ENCODE measurements around the gene NPR2. TPM values are rescaled to one million over a fixed set of nuclear protein-coding genes. Genes with fewer than 3 reads are reported as not detected.

The NPR2 gene
- total and polyA plus RNA-seq, 4 donors = 6.2 to 16.1 (median 13.5) TPM

- H3K9ac ChIP-seq (ENCODE audit: insufficient read depth in 1 of 2, low read length in 2 of 2) = no peak overlapping the region
- no peak for TF ChIP-seq CTCF (IDR thresholded peaks at IDR 0.05; ENCODE audit: control extremely low read depth, extremely low read depth)
- peaks cover 0 to 11% (median 0%) of the 10 kb centered on the region in 5 donors for H3K4me1 ChIP-seq (ENCODE audit: control insufficient read depth in 5 of 5, insufficient read depth in 5 of 5, low read length in 5 of 5)
- no peak overlapping the region for H3K4me3 ChIP-seq
- no peaks in the 10 kb centered on the region for H3K27me3 ChIP-seq (ENCODE audit: control insufficient read depth in 3 of 3, insufficient read depth in 3 of 3, low read length in 2 of 3)
- H3K9me3 ChIP-seq (ENCODE audit: control insufficient read depth in 4 of 4, insufficient read depth in 3 of 4, low read length in 3 of 4) = no peaks in the 10 kb centered on the region
- ATAC-seq (ENCODE audit: insufficient read depth, low FRiP score) (no peak), DNase-seq (no peak)
- peaks cover 0 to 12% (median 5%) of the 10 kb centered on the region in 4 donors for H3K36me3 ChIP-seq (ENCODE audit: control insufficient read depth in 4 of 4, insufficient read depth in 4 of 4, low read length in 4 of 4)
- WGBS, 2 donors = 89 to 91% methylated on average over 5 of the region's 5 CpGs
- no peak overlapping the region for H3K27ac ChIP-seq (ENCODE audit: low read depth in 1 of 2, low read length in 1 of 2)
Measured at GRCh38 chr9:35856882-35857281, 65.5 kb downstream of the NPR2 start.

- Histone ChIP-seq H3K9ac (ENCODE audit: insufficient read depth in 1 of 2, low read length in 2 of 2) (no peak overlapping the region), H3K4me1 (ENCODE audit: control insufficient read depth in 5 of 5, insufficient read depth in 5 of 5, low read length in 5 of 5) (peaks cover 0 to 11% (median 0%) of the 10 kb centered on the region in 5 donors), H3K27me3 (ENCODE audit: control insufficient read depth in 3 of 3, insufficient read depth in 3 of 3, low read length in 2 of 3) (no peaks in the 10 kb centered on the region), H3K27ac (ENCODE audit: low read depth in 1 of 2, low read length in 1 of 2) (no peak overlapping the region), H3K4me3 (no peak overlapping the region), H3K36me3 (ENCODE audit: control insufficient read depth in 4 of 4, insufficient read depth in 4 of 4, low read length in 4 of 4) (peaks cover 0 to 4% (median 0%) of the 10 kb centered on the region in 4 donors), H3K9me3 (ENCODE audit: control insufficient read depth in 4 of 4, insufficient read depth in 3 of 4, low read length in 3 of 4) (no peaks in the 10 kb centered on the region)
- no peak for TF ChIP-seq CTCF (IDR thresholded peaks at IDR 0.05; ENCODE audit: control extremely low read depth, extremely low read depth)
- DNase-seq (no peak), ATAC-seq (ENCODE audit: insufficient read depth, low FRiP score) (no peak)
- 69 to 82% methylated on average over 5 of the region's 5 CpGs for WGBS, 2 donors
Measured at GRCh38 chr9:35858458-35858857, 67.1 kb downstream of the NPR2 start.

Small RNAs within 50 kb of the gene (small RNA-seq; reads per million reads assigned to genes)
- not detected for gene HINT2 (ENCODE audit: low replicate concordance)

Other genes with a start within 250 kb of the NPR2 start
- gene TESK1, start 186.3 kb upstream of the NPR2 start, total RNA-seq = 10 to 100 TPM; 13.7 to 46.9 TPM
- gene TESK1, start 186.3 kb upstream of the NPR2 start, polyA plus RNA-seq = 10 to 100 TPM; 20.8 to 40.1 TPM
- 1 to 10 TPM; 5.2 to 6.6 TPM for gene CD72, start 173.2 kb upstream of the NPR2 start, total RNA-seq
- gene CD72, start 173.2 kb upstream of the NPR2 start, polyA plus RNA-seq = 10 to 100 TPM in 1 of 2 donors, 1 to 10 TPM in 1; 3.1 to 10.6 TPM
- gene SIT1, start 140.7 kb upstream of the NPR2 start, total RNA-seq = 1 to 10 TPM in 1 of 2 donors, under 1 TPM in 1; 0.92 to 3.8 TPM
- gene SIT1, start 140.7 kb upstream of the NPR2 start, polyA plus RNA-seq = 1 to 10 TPM in 1 of 2 donors, under 1 TPM in 1; 0.87 to 1.9 TPM
- gene RMRP, start 133.6 kb upstream of the NPR2 start, total RNA-seq = over 10,000 TPM; 30,229 to 39,735 TPM
- 100 to 1,000 TPM in 1 of 2 donors, 10 to 100 TPM in 1; 44.8 to 325 TPM for gene RMRP, start 133.6 kb upstream of the NPR2 start, polyA plus RNA-seq
- 10 to 100 TPM in 1 of 2 donors, 1 to 10 TPM in 1; 9.9 to 32.8 TPM for gene CCDC107, start 133.3 kb upstream of the NPR2 start, total RNA-seq
- 10 to 100 TPM; 29.2 to 53.9 TPM for gene CCDC107, start 133.3 kb upstream of the NPR2 start, polyA plus RNA-seq
- 1 to 10 TPM; 1.3 TPM for gene ARHGEF39, start 126.4 kb upstream of the NPR2 start, total RNA-seq
- gene ARHGEF39, start 126.4 kb upstream of the NPR2 start, polyA plus RNA-seq = 1 to 10 TPM in 1 of 2 donors, under 1 TPM in 1; 0.47 to 1.4 TPM
- 1 to 10 TPM in 1 of 2 donors, under 1 TPM in 1; 0.88 to 1.6 TPM for gene CA9, start 117.7 kb upstream of the NPR2 start, total RNA-seq
- 1 to 10 TPM; 1.1 to 2.4 TPM for gene CA9, start 117.7 kb upstream of the NPR2 start, polyA plus RNA-seq
- 100 to 1,000 TPM in 1 of 2 donors, 10 to 100 TPM in 1; 96.0 to 229 TPM for gene TPM2, start 101.7 kb upstream of the NPR2 start, total RNA-seq
- gene TPM2, start 101.7 kb upstream of the NPR2 start, polyA plus RNA-seq = 100 to 1,000 TPM; 189 to 494 TPM
- 100 to 1,000 TPM; 206 to 501 TPM for gene TLN1, start 59.4 kb upstream of the NPR2 start, total RNA-seq
- gene TLN1, start 59.4 kb upstream of the NPR2 start, polyA plus RNA-seq = 100 to 1,000 TPM in 1 of 2 donors, 10 to 100 TPM in 1; 71.5 to 319 TPM
- 10 to 100 TPM; 25.1 to 43.3 TPM for gene CREB3, start 58.9 kb upstream of the NPR2 start, total RNA-seq
- gene CREB3, start 58.9 kb upstream of the NPR2 start, polyA plus RNA-seq = 10 to 100 TPM; 38.7 to 39.0 TPM
- 10 to 100 TPM; 42.4 to 78.7 TPM for gene GBA2, start 42.4 kb upstream of the NPR2 start, total RNA-seq
- 10 to 100 TPM; 44.2 to 48.2 TPM for gene GBA2, start 42.4 kb upstream of the NPR2 start, polyA plus RNA-seq
- gene RGP1, start 42.3 kb upstream of the NPR2 start, total RNA-seq = 10 to 100 TPM; 13.0 to 33.2 TPM
- gene RGP1, start 42.3 kb upstream of the NPR2 start, polyA plus RNA-seq = 10 to 100 TPM; 11.7 to 12.9 TPM
- gene MSMP, start 37.3 kb upstream of the NPR2 start, total RNA-seq = 1 to 10 TPM in 1 of 2 donors, not detected in 1; 1.6 TPM
- gene MSMP, start 37.3 kb upstream of the NPR2 start, polyA plus RNA-seq = 1 to 10 TPM in 1 of 2 donors, under 1 TPM in 1; 0.62 to 1.2 TPM
- 10 to 100 TPM; 11.1 to 20.6 TPM for gene SPAG8, start 20.7 kb downstream of the NPR2 start, total RNA-seq
- gene SPAG8, start 20.7 kb downstream of the NPR2 start, polyA plus RNA-seq = 1 to 10 TPM; 5.8 to 6.9 TPM
- gene HINT2, start 23.5 kb downstream of the NPR2 start, total RNA-seq = 10 to 100 TPM; 19.9 to 64.9 TPM
- 100 to 1,000 TPM in 1 of 2 donors, 10 to 100 TPM in 1; 52.6 to 112 TPM for gene HINT2, start 23.5 kb downstream of the NPR2 start, polyA plus RNA-seq
- gene FAM221B, start 37.1 kb downstream of the NPR2 start, total RNA-seq = under 1 TPM; 0.14 to 0.25 TPM
- gene FAM221B, start 37.1 kb downstream of the NPR2 start, polyA plus RNA-seq = under 1 TPM; 0.10 to 0.13 TPM
- 10 to 100 TPM; 11.6 to 13.1 TPM for gene TMEM8B, start 37.6 kb downstream of the NPR2 start, total RNA-seq
- 1 to 10 TPM; 6.3 to 6.6 TPM for gene TMEM8B, start 37.6 kb downstream of the NPR2 start, polyA plus RNA-seq
- not detected for gene OR13J1, start 78.8 kb downstream of the NPR2 start, total RNA-seq
- not detected for gene OR13J1, start 78.8 kb downstream of the NPR2 start, polyA plus RNA-seq
- gene HRCT1, start 114.6 kb downstream of the NPR2 start, total RNA-seq = 10 to 100 TPM in 1 of 2 donors, not detected in 1; 14.1 TPM
- gene HRCT1, start 114.6 kb downstream of the NPR2 start, polyA plus RNA-seq = 1 to 10 TPM; 1.7 to 6.3 TPM
- 1 to 10 TPM; 3.7 to 6.7 TPM for gene SPAAR, start 117.9 kb downstream of the NPR2 start, total RNA-seq
- 1 to 10 TPM; 5.7 to 5.8 TPM for gene SPAAR, start 117.9 kb downstream of the NPR2 start, polyA plus RNA-seq
- gene OR2S2, start 166.6 kb downstream of the NPR2 start, total RNA-seq = not detected
- gene OR2S2, start 166.6 kb downstream of the NPR2 start, polyA plus RNA-seq = not detected
- gene RECK, start 245.3 kb downstream of the NPR2 start, total RNA-seq = 10 to 100 TPM; 16.0 to 19.3 TPM
- 1 to 10 TPM; 4.5 to 8.1 TPM for gene RECK, start 245.3 kb downstream of the NPR2 start, polyA plus RNA-seq

Data from lung (tissue), 13 donors.